Smooth muscle cell (in vitro differentiated cells): ENCODE data around the gene ADGRF1. TPM values are rescaled to one million over a fixed set of nuclear protein-coding genes. Genes with fewer than 3 reads are reported as not detected.

Source experiments
- DNase-seq: peaks from one replicate; lab custom pipeline; 2025; ENCODE audit not compliant: unreplicated experiment; lab: John Stamatoyannopoulos, UW
- H2AFZ ChIP-seq: fragments of 200-600 bp; sonication (generic); 2 replicates; pipeline ENCODE4 v1.6.0; 2016; ENCODE audit warnings: antibody characterized with exemption, low read depth, mild to moderate bottlenecking
- H3F3A ChIP-seq: fragments of 200-600 bp; sonication (generic); 2 replicates; pipeline ENCODE4 v1.6.0; 2017; ENCODE audit warnings: antibody characterized with exemption, low read depth
- H3K27ac ChIP-seq: fragments of 200-600 bp; sonication (generic); 2 replicates; pipeline ENCODE4 v1.5.1; 2016; ENCODE audit warnings: low read depth, mild to moderate bottlenecking
- H3K27me3 ChIP-seq: fragments of 200-600 bp; sonication (generic); 2 replicates; pipeline ENCODE4 v1.6.1; 2016; ENCODE audit warnings: low read depth, mild to moderate bottlenecking
- H3K36me3 ChIP-seq: fragments of 200-600 bp; sonication (generic); 2 replicates; pipeline ENCODE4 v1.5.1; 2016; ENCODE audit warnings: low read depth
- H3K4me1 ChIP-seq: fragments of 200-600 bp; sonication (generic); 2 replicates; pipeline ENCODE4 v1.5.1; 2016; ENCODE audit warnings: low read depth
- H3K4me2 ChIP-seq: fragments of 200-600 bp; sonication (generic); 2 replicates; pipeline ENCODE4 v1.6.0; 2016; ENCODE audit warnings: mild to moderate bottlenecking
- H3K4me3 ChIP-seq: fragments of 200-600 bp; sonication (generic); 2 replicates; pipeline ENCODE4 v1.5.1; 2016; ENCODE audit warnings: mild to moderate bottlenecking
- H3K79me2 ChIP-seq: fragments of 200-600 bp; sonication (generic); 2 replicates; pipeline ENCODE4 v1.6.0; 2016; ENCODE audit warnings: low read depth, mild to moderate bottlenecking
- H3K9ac ChIP-seq: fragments of 200-600 bp; sonication (generic); 2 replicates; pipeline ENCODE4 v1.6.0; 2016; ENCODE audit warnings: low read depth
- H3K9me3 ChIP-seq: fragments of 200-600 bp; sonication (generic); replicated peaks from 2 replicates; pipeline ENCODE4 v1.5.1; 2016; ENCODE audit warnings: low read depth
- H4K20me1 ChIP-seq: fragments of 200-600 bp; sonication (generic); 2 replicates; pipeline ENCODE4 v1.6.0; 2016; ENCODE audit warnings: low read depth
- CTCF ChIP-seq: fragments of 200-600 bp; sonication (generic); IDR thresholded peaks from 2 replicates; pipeline ENCODE4 v1.5.1; 2017; ENCODE audit warnings: borderline replicate concordance, mild to moderate bottlenecking, antibody characterized with exemption; ENCODE audit not compliant: insufficient read depth, poor library complexity, severe bottlenecking
- WGBS: methylation state at CpG from one replicate; pipeline ENCODE4 v1.1.7; 2016; ENCODE audit warnings: low lambda C conversion rate; 5-methylcytosine and 5-hydroxymethylcytosine counted together
- polyA plus RNA-seq: library from polyadenylated mRNA; unstranded; fragments of >200 nt; fragmentation: Nextera tagmentation; extraction: Ambion mirVana; gene quantifications from 2 replicates; pipeline ENCODE4 v1.2.1, GENCODE V29; 2016
- total RNA-seq: library from RNA; depleted of rRNA; stranded (reverse); fragments of >200 nt; gene quantifications from 2 replicates; pipeline ENCODE4 v1.2.3, GENCODE V29; 2014

The ADGRF1 gene
- total and polyA plus RNA-seq, 2 experiments from 2014 or later: not detected

GRCh38 chr6:46997646-46998045 is 44.5 kb downstream of the ADGRF1 start:
- H3K9me3 ChIP-seq: no peaks in the 10 kb centered on the region
- no peak overlapping the region for H3K9ac ChIP-seq
- no peak for TF ChIP-seq CTCF
- no peak overlapping the region for H3K27ac ChIP-seq
- no peak for DNase-seq
- no peaks in the 10 kb centered on the region for H3K4me1 ChIP-seq
- H3K4me3 ChIP-seq: no peak overlapping the region
- no peaks in the 10 kb centered on the region for H3K36me3 ChIP-seq
- no peaks in the 10 kb centered on the region for H3F3A ChIP-seq
- no peak overlapping the region for H2AFZ ChIP-seq
- WGBS: 93% methylated on average over 1 of the region's 1 CpG
- H4K20me1 ChIP-seq: no peaks in the 10 kb centered on the region
- no peaks in the 10 kb centered on the region for H3K79me2 ChIP-seq
- no peaks in the 10 kb centered on the region for H3K27me3 ChIP-seq
- no peak overlapping the region for H3K4me2 ChIP-seq

- no peak overlapping the region for H3K27ac ChIP-seq
- no peaks in the 10 kb centered on the region for H4K20me1 ChIP-seq
- no peak overlapping the region for H3K9ac ChIP-seq
- no peak for DNase-seq
- H3K79me2 ChIP-seq: no peaks in the 10 kb centered on the region
- no peak overlapping the region for H3K4me3 ChIP-seq
- TF ChIP-seq CTCF: no peak
- no peak overlapping the region for H3K4me2 ChIP-seq
- no peaks in the 10 kb centered on the region for H3K4me1 ChIP-seq
- H3F3A ChIP-seq: no peaks in the 10 kb centered on the region
- H2AFZ ChIP-seq: no peak overlapping the region
- H3K27me3 ChIP-seq: no peaks in the 10 kb centered on the region
- 68% methylated on average over 1 of the region's 1 CpG for WGBS
- no peaks in the 10 kb centered on the region for H3K36me3 ChIP-seq
- no peaks in the 10 kb centered on the region for H3K9me3 ChIP-seq
These were observed 45.1 kb downstream of the ADGRF1 start for GRCh38 chr6:46996860-46997641.

- H2AFZ ChIP-seq: no peak overlapping the region
- DNase-seq: no peak
- no peaks in the 10 kb centered on the region for H3F3A ChIP-seq
These were observed 47.2 kb downstream of the ADGRF1 start for GRCh38 chr6:46994933-46995332.

More at GRCh38 chr6:46994933-46995332, 47.2 kb downstream of the ADGRF1 start:
- Histone ChIP-seq H3K27me3 (no peaks in the 10 kb centered on the region), H3K4me2 (no peak overlapping the region), H4K20me1 (no peaks in the 10 kb centered on the region), H3K9ac (no peak overlapping the region), H3K4me3 (no peak overlapping the region), H3K79me2 (no peaks in the 10 kb centered on the region), H3K27ac (no peak overlapping the region), H3K9me3 (no peaks in the 10 kb centered on the region), H3K36me3 (no peaks in the 10 kb centered on the region), H3K4me1 (no peaks in the 10 kb centered on the region)
- no peak for TF ChIP-seq CTCF
- WGBS: 98% methylated on average over 1 of the region's 1 CpG
